Panc1 (cell line): ENCODE results near the gene FAM163B. TPM values are rescaled to one million over a fixed set of nuclear protein-coding genes. Genes with fewer than 3 reads are reported as not detected.

Experiments used
- ATAC-seq: fragments of 200-7000 bp; cut with Tn5 transposase; 2 replicates; pipeline ENCODE4 v1.9.1; 2020; ENCODE audit warnings: mild to moderate bottlenecking, moderate library complexity
- BruUV-seq: library from RNA; stranded (reverse); fragments of 400-500 nt; replicated peaks from 2 replicates; lab custom pipeline; 2021; lab: Mats Ljungman, UMichigan
- CTCF ChIA-PET: fragments of 300-600 bp; sonication (Branson Sonifier 250); formaldehyde crosslinking; loops from one replicate; lab custom pipeline; 2022; ENCODE audit warnings: antibody characterized with exemption; lab: Charles Lee
- POLR2A ChIA-PET: fragments of 300-600 bp; sonication (Branson Sonifier 250); formaldehyde crosslinking; loops from one replicate; lab custom pipeline; 2022; ENCODE audit warnings: antibody characterized with exemption; lab: Charles Lee
- DNase-seq: peaks from one replicate; pipeline ENCODE4 v3.0.0-alpha.2; 2010; ENCODE audit warnings: low read depth, low spot score
- H3K27ac ChIP-seq: 2 replicates; pipeline ENCODE4 v1.5.1; 2011; ENCODE audit warnings: mild to moderate bottlenecking, low read length, inconsistent platforms
- H3K27me3 ChIP-seq: fragments of 200-500 bp; sonication (Bioruptor generic); 2 replicates; pipeline ENCODE4 v1.6.0; 2014; ENCODE audit warnings: low read length, inconsistent platforms; ENCODE audit not compliant: control insufficient read depth, insufficient read depth
- H3K36me3 ChIP-seq: fragments of 200-500 bp; sonication (Bioruptor generic); 2 replicates; pipeline ENCODE4 v1.5.1; 2014; ENCODE audit warnings: inconsistent platforms, mild to moderate bottlenecking, low read length, moderate library complexity; ENCODE audit not compliant: control insufficient read depth, insufficient read depth
- H3K4me1 ChIP-seq: 2 replicates; pipeline ENCODE4 v1.5.1; 2011; ENCODE audit warnings: inconsistent platforms, mild to moderate bottlenecking, low read length, moderate library complexity; ENCODE audit not compliant: control insufficient read depth, insufficient read depth
- H3K4me3 ChIP-seq, 2 experiments: 2 replicates each; pipeline ENCODE4 v1.5.1; 2011 to 2012; ENCODE audit warnings: low read depth in 2 of 2, low read length in 2 of 2, mild to moderate bottlenecking in 2 of 2, inconsistent platforms in 1 of 2, moderate library complexity in 1 of 2
- H3K9me3 ChIP-seq: fragments of 200-500 bp; sonication (Bioruptor generic); 2 replicates; pipeline ENCODE4 v1.5.1; 2014; ENCODE audit warnings: low read depth, mild to moderate bottlenecking, inconsistent platforms, low read length, moderate library complexity; ENCODE audit not compliant: control insufficient read depth, insufficient read depth
- CTCF ChIP-seq: fragments of 450-650 bp; IDR thresholded peaks from 2 replicates; pipeline ENCODE4 v1.5.1; 2017; ENCODE audit warnings: mild to moderate bottlenecking
- POLR2AphosphoS5 ChIP-seq: IDR thresholded peaks from 2 replicates; pipeline ENCODE4 v1.6.1; 2012; ENCODE audit warnings: mild to moderate bottlenecking, low read depth, low read length, moderate library complexity
- REST ChIP-seq, 2 experiments: IDR thresholded peaks; 2 replicates each; pipeline ENCODE4 v1.6.1; 2011 to 2012; ENCODE audit warnings: low read depth in 2 of 2, control low read depth in 1 of 2, low read length in 1 of 2, mild to moderate bottlenecking in 1 of 2, moderate library complexity in 1 of 2; ENCODE audit not compliant: insufficient read depth in 1 of 2
- SIN3A ChIP-seq: IDR thresholded peaks from 2 replicates; pipeline ENCODE4 v1.6.1; 2012; ENCODE audit warnings: low read depth, mild to moderate bottlenecking, low read length, moderate library complexity, borderline replicate concordance; ENCODE audit not compliant: insufficient read depth
- TCF7L2 ChIP-seq: IDR thresholded peaks from 2 replicates; pipeline ENCODE4 v1.6.1; 2011; ENCODE audit warnings: mild to moderate bottlenecking, low read depth, low read length, inconsistent platforms
- in situ Hi-C: cut with HindIII; loops from 2 replicates; pipeline ENCODE4 v1.10.0; 2016; ENCODE audit warnings: low sequenced_read_pairs, low pct_unique_long_range_greater_than_20kb
- intact Hi-C: fragments of 100-400 bp; cut with micrococcal nuclease; formaldehyde crosslinking; loops from one replicate; pipeline ENCODE4 v1.10.0; 2022; ENCODE audit not compliant: unreplicated experiment
- total RNA-seq: library from RNA; stranded (reverse); gene quantifications from one replicate; pipeline ENCODE4 v1.2.1, GENCODE V29; 2021; ENCODE audit not compliant: unreplicated experiment

FAM163B gene
- total RNA-seq, 1 experiment from 2014 or later, result not detected

- no peaks in the 10 kb centered on the region for H3K36me3 ChIP-seq
- H3K4me1 ChIP-seq, result no peaks in the 10 kb centered on the region
- H3K27ac ChIP-seq, result no peak overlapping the region
- H3K27me3 ChIP-seq, result no peaks in the 10 kb centered on the region; the same call in 1 of the 2 replicates
- no peaks in the 10 kb centered on the region for H3K9me3 ChIP-seq
- POLR2A ChIA-PET, result no interaction called here
- H3K4me3 ChIP-seq, result no peak overlapping the region
- TF ChIP-seq CTCF (no peak), POLR2AphosphoS5 (no peak), TCF7L2 (no peak), REST (IDR thresholded peaks at IDR 0.05; ENCODE audit: insufficient read depth in 1 of 2, low read depth in 2 of 2, low read length in 1 of 2) (no peak), SIN3A (no peak)
- CTCF ChIA-PET, result no interaction called here
- BruUV-seq, result no TSS peak
- no peak for DNase-seq
- intact Hi-C loops (no loop called here), in situ Hi-C loops (no loop called here)
- ATAC-seq, result no peak
Observed at GRCh38 chr9:133605856-133606707, 3.1 kb downstream of the FAM163B start.

GRCh38 chr9:133605446-133605845 lies 3.7 kb downstream of the FAM163B start:
- no peaks in the 10 kb centered on the region for H3K4me1 ChIP-seq
- H3K27ac ChIP-seq, result no peak overlapping the region
- no peaks in the 10 kb centered on the region for H3K36me3 ChIP-seq
- H3K4me3 ChIP-seq, result no peak overlapping the region
- intact Hi-C loops, result no loop called here
- H3K27me3 ChIP-seq, result no peaks in the 10 kb centered on the region; the same call in 1 of the 2 replicates
- POLR2A ChIA-PET, result no interaction called here
- CTCF ChIA-PET, result no interaction called here
- TF ChIP-seq TCF7L2, result no peak
- no peak for TF ChIP-seq REST (IDR thresholded peaks at IDR 0.05; ENCODE audit: insufficient read depth in 1 of 2, low read depth in 2 of 2, low read length in 1 of 2)
- no peak for TF ChIP-seq POLR2AphosphoS5
- no peak for TF ChIP-seq SIN3A
- TF ChIP-seq CTCF, result no peak
- in situ Hi-C loops, result no loop called here
- no peak for ATAC-seq
- H3K9me3 ChIP-seq, result no peaks in the 10 kb centered on the region
- BruUV-seq, result no TSS peak
- DNase-seq, result no peak
